ENCODE results near the gene FUT1.

FUT1 gene

DNA sequence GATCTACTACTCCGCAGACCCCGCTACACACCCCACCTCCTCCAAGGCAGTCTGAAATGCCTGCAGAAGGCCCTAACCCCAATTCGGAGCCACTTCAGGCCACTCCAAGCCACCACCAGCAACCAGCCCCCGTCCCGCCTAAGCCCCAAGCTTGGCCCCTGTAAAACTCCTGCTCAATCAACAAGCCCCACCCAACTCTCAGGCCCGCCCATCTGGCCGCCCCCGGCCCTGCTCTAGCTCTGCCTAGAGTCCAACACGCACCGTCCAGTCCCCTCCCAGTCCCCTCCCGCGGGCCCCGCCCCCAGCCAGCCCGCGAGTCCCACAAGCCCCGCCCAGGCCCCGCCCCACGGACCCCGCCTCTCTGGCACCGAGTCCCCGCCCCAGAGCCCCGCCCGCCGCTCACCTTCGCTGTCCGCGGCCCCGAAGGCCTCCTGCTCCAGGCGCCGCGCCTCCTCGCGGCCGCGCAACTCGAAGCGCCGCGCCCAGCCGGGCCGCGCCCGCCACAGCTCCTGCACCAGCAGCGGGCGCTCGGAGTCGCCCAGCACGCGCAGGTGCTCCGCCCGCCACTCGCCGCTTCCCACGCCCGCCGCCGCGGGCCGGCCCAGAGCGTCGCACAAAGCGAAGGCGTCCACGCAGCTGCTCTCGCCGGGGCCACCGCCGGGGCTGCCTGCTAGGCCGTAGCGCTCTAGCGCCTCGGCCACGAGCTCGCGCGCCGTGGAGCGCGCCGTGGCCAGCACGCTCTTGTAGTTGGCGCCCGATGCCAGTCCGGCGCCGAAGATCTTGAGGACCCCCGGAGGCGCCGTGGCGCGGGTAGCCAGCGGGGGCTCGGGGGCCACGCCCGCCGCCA is 13.7 kb downstream of the FUT1 start:
- no peak for TF ChIP-seq EZH2phosphoT487 (IDR thresholded peaks at IDR 0.05; ENCODE audit: borderline replicate concordance)
- TF ChIP-seq, protein P1, sequence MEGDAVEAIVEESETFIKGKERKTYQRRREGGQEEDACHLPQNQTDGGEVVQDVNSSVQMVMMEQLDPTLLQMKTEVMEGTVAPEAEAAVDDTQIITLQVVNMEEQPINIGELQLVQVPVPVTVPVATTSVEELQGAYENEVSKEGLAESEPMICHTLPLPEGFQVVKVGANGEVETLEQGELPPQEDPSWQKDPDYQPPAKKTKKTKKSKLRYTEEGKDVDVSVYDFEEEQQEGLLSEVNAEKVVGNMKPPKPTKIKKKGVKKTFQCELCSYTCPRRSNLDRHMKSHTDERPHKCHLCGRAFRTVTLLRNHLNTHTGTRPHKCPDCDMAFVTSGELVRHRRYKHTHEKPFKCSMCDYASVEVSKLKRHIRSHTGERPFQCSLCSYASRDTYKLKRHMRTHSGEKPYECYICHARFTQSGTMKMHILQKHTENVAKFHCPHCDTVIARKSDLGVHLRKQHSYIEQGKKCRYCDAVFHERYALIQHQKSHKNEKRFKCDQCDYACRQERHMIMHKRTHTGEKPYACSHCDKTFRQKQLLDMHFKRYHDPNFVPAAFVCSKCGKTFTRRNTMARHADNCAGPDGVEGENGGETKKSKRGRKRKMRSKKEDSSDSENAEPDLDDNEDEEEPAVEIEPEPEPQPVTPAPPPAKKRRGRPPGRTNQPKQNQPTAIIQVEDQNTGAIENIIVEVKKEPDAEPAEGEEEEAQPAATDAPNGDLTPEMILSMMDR (conservative IDR thresholded peaks at IDR 0.05; ENCODE audit: low read length), result no peak
- Histone ChIP-seq H2AFZ (ENCODE audit: low read length) (0 out of 2 replicates have a peak overlapping the region, but pooled peaks have one; percentile 10), H3K4me1 (ENCODE audit: insufficient read depth, low read length, poor library complexity, severe bottlenecking) (peaks cover 16% of the 10 kb centered on the region), H3K79me2 (ENCODE audit: insufficient read depth, low read length) (no peaks in the 10 kb centered on the region), H3K9me2 (replicated peaks; ENCODE audit: low read depth, low read length) (no peaks in the 10 kb centered on the region), H4K20me1 (ENCODE audit: insufficient read depth, low read length, poor library complexity, severe bottlenecking) (no peaks in the 10 kb centered on the region), H3K36me3 (ENCODE audit: insufficient read depth, low read length) (no peaks in the 10 kb centered on the region), H3K27me3 (ENCODE audit: insufficient read depth, low read length, poor library complexity, severe bottlenecking) (no peaks in the 10 kb centered on the region), H3K9ac (ENCODE audit: low read depth, low read length, poor library complexity, severe bottlenecking) (no peak overlapping the region), H3K9me3 (ENCODE audit: insufficient read depth, low read depth, low read length) (no peaks in the 10 kb centered on the region), H3F3A (ENCODE audit: low read depth) (no peaks in the 10 kb centered on the region), H3K4me3 (ENCODE audit: low read length, poor library complexity, severe bottlenecking) (peak overlapping the region; percentile 38), H3K4me2 (ENCODE audit: low read depth, low read length, poor library complexity, severe bottlenecking) (peak overlapping the region; percentile 47)

GRCh38 chr19:48737360-48737998 is 15.0 kb downstream of the FUT1 start:
- no peaks in the 10 kb centered on the region for H3K9me3 ChIP-seq (ENCODE audit: insufficient read depth, low read depth, low read length)
- no peak overlapping the region for H3K4me3 ChIP-seq (ENCODE audit: low read length, poor library complexity, severe bottlenecking)
- H2AFZ ChIP-seq (ENCODE audit: low read length), result no peak overlapping the region
- H4K20me1 ChIP-seq (ENCODE audit: insufficient read depth, low read length, poor library complexity, severe bottlenecking), result no peaks in the 10 kb centered on the region
- no peaks in the 10 kb centered on the region for H3K27me3 ChIP-seq (ENCODE audit: insufficient read depth, low read length, poor library complexity, severe bottlenecking)
- no peaks in the 10 kb centered on the region for H3K9me2 ChIP-seq (replicated peaks; ENCODE audit: low read depth, low read length)
- TF ChIP-seq, protein P1 (conservative IDR thresholded peaks at IDR 0.05; ENCODE audit: low read length), result no peak
- no peak for TF ChIP-seq EZH2phosphoT487 (IDR thresholded peaks at IDR 0.05; ENCODE audit: borderline replicate concordance)
- no peaks in the 10 kb centered on the region for H3K79me2 ChIP-seq (ENCODE audit: insufficient read depth, low read length)
- no peak overlapping the region for H3K9ac ChIP-seq (ENCODE audit: low read depth, low read length, poor library complexity, severe bottlenecking)
- peaks cover 16% of the 10 kb centered on the region for H3K4me1 ChIP-seq (ENCODE audit: insufficient read depth, low read length, poor library complexity, severe bottlenecking)
- H3K4me2 ChIP-seq (ENCODE audit: low read depth, low read length, poor library complexity, severe bottlenecking), result no peak overlapping the region
- no peaks in the 10 kb centered on the region for H3K36me3 ChIP-seq (ENCODE audit: insufficient read depth, low read length)
- H3F3A ChIP-seq (ENCODE audit: low read depth), result no peaks in the 10 kb centered on the region

DNA sequence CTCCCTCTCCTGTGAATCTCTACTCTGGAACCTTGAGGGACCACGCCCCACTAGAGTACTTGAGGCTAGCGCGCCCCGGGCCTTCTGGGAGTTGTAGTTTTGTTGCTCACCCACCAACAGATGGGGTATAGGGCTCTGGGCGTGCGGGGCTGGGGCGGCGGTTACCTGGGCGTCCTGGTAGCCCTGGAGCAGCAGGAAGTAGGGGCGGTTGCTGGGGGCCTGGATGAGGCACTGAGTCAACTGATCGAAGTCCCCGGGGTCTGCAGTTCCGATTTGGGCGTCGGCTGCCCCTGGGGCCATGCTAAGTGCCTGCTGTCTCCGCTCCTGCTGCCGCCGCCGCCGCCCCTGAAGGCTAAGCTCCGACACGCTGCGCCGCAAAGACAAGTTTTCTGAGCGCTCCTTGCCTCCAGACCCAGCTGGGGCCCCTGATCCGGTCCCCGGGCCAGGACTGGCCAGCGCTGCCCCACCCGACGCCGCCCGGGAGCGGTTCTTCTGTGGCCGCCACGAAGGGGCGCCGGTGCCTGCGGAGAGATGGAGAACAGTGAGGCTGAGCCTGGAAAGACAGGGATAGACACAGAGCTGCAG is 17.3 kb downstream of the FUT1 start:
- H3K9ac ChIP-seq (ENCODE audit: low read depth, low read length, poor library complexity, severe bottlenecking), result no peak overlapping the region
- TF ChIP-seq, protein P1 (conservative IDR thresholded peaks at IDR 0.05; ENCODE audit: low read length), result no peak
- TF ChIP-seq EZH2phosphoT487 (IDR thresholded peaks at IDR 0.05; ENCODE audit: borderline replicate concordance), result no peak

More for the DNA sequence above, 17.3 kb downstream of the FUT1 start:
- no peaks in the 10 kb centered on the region for H4K20me1 ChIP-seq (ENCODE audit: insufficient read depth, low read length, poor library complexity, severe bottlenecking)
- no peaks in the 10 kb centered on the region for H3K27me3 ChIP-seq (ENCODE audit: insufficient read depth, low read length, poor library complexity, severe bottlenecking)
- H3K9me2 ChIP-seq (replicated peaks; ENCODE audit: low read depth, low read length), result no peaks in the 10 kb centered on the region
- no peaks in the 10 kb centered on the region for H3K36me3 ChIP-seq (ENCODE audit: insufficient read depth, low read length)
- no peak overlapping the region for H2AFZ ChIP-seq (ENCODE audit: low read length)
- H3K4me3 ChIP-seq (ENCODE audit: low read length, poor library complexity, severe bottlenecking), result no peak overlapping the region
- H3F3A ChIP-seq (ENCODE audit: low read depth), result no peaks in the 10 kb centered on the region
- no peaks in the 10 kb centered on the region for H3K9me3 ChIP-seq (ENCODE audit: insufficient read depth, low read depth, low read length)
- H3K4me1 ChIP-seq (ENCODE audit: insufficient read depth, low read length, poor library complexity, severe bottlenecking), result peaks cover 12% of the 10 kb centered on the region
- no peaks in the 10 kb centered on the region for H3K79me2 ChIP-seq (ENCODE audit: insufficient read depth, low read length)
- H3K4me2 ChIP-seq (ENCODE audit: low read depth, low read length, poor library complexity, severe bottlenecking), result no peak overlapping the region

Measured in Loucy (cell line).